Smooth muscle cell (in vitro differentiated cells): ENCODE measurements around the gene CYFIP2. TPM values are rescaled to one million over a fixed set of nuclear protein-coding genes. Genes with fewer than 3 reads are reported as not detected.

Experiments used
- DNase-seq: peaks from one replicate; lab custom pipeline; 2025; ENCODE audit not compliant: unreplicated experiment; lab: John Stamatoyannopoulos, UW
- H2AFZ ChIP-seq: fragments of 200-600 bp; sonication (generic); 2 replicates; pipeline ENCODE4 v1.6.0; 2016; ENCODE audit warnings: antibody characterized with exemption, low read depth, mild to moderate bottlenecking
- H3F3A ChIP-seq: fragments of 200-600 bp; sonication (generic); 2 replicates; pipeline ENCODE4 v1.6.0; 2017; ENCODE audit warnings: antibody characterized with exemption, low read depth
- H3K27ac ChIP-seq: fragments of 200-600 bp; sonication (generic); 2 replicates; pipeline ENCODE4 v1.5.1; 2016; ENCODE audit warnings: low read depth, mild to moderate bottlenecking
- H3K27me3 ChIP-seq: fragments of 200-600 bp; sonication (generic); 2 replicates; pipeline ENCODE4 v1.6.1; 2016; ENCODE audit warnings: low read depth, mild to moderate bottlenecking
- H3K36me3 ChIP-seq: fragments of 200-600 bp; sonication (generic); 2 replicates; pipeline ENCODE4 v1.5.1; 2016; ENCODE audit warnings: low read depth
- H3K4me1 ChIP-seq: fragments of 200-600 bp; sonication (generic); 2 replicates; pipeline ENCODE4 v1.5.1; 2016; ENCODE audit warnings: low read depth
- H3K4me2 ChIP-seq: fragments of 200-600 bp; sonication (generic); 2 replicates; pipeline ENCODE4 v1.6.0; 2016; ENCODE audit warnings: mild to moderate bottlenecking
- H3K4me3 ChIP-seq: fragments of 200-600 bp; sonication (generic); 2 replicates; pipeline ENCODE4 v1.5.1; 2016; ENCODE audit warnings: mild to moderate bottlenecking
- H3K79me2 ChIP-seq: fragments of 200-600 bp; sonication (generic); 2 replicates; pipeline ENCODE4 v1.6.0; 2016; ENCODE audit warnings: low read depth, mild to moderate bottlenecking
- H3K9ac ChIP-seq: fragments of 200-600 bp; sonication (generic); 2 replicates; pipeline ENCODE4 v1.6.0; 2016; ENCODE audit warnings: low read depth
- H3K9me3 ChIP-seq: fragments of 200-600 bp; sonication (generic); replicated peaks from 2 replicates; pipeline ENCODE4 v1.5.1; 2016; ENCODE audit warnings: low read depth
- H4K20me1 ChIP-seq: fragments of 200-600 bp; sonication (generic); 2 replicates; pipeline ENCODE4 v1.6.0; 2016; ENCODE audit warnings: low read depth
- WGBS: methylation state at CpG from one replicate; pipeline ENCODE4 v1.1.7; 2016; ENCODE audit warnings: low lambda C conversion rate; 5-methylcytosine and 5-hydroxymethylcytosine counted together
- polyA plus RNA-seq: library from polyadenylated mRNA; unstranded; fragments of >200 nt; fragmentation: Nextera tagmentation; extraction: Ambion mirVana; gene quantifications from 2 replicates; pipeline ENCODE4 v1.2.1, GENCODE V29; 2016
- total RNA-seq: library from RNA; depleted of rRNA; stranded (reverse); fragments of >200 nt; gene quantifications from 2 replicates; pipeline ENCODE4 v1.2.3, GENCODE V29; 2014
- TF ChIP-seq, protein P1 (sequence below): fragments of 200-600 bp; sonication (generic); IDR thresholded peaks from 2 replicates; pipeline ENCODE4 v1.5.1; 2017; ENCODE audit warnings: borderline replicate concordance, mild to moderate bottlenecking, antibody characterized with exemption; ENCODE audit not compliant: insufficient read depth, poor library complexity, severe bottlenecking

The CYFIP2 gene
- total and polyA plus RNA-seq, 2 experiments from 2014 or later = 11.4 to 17.8 TPM

DNA sequence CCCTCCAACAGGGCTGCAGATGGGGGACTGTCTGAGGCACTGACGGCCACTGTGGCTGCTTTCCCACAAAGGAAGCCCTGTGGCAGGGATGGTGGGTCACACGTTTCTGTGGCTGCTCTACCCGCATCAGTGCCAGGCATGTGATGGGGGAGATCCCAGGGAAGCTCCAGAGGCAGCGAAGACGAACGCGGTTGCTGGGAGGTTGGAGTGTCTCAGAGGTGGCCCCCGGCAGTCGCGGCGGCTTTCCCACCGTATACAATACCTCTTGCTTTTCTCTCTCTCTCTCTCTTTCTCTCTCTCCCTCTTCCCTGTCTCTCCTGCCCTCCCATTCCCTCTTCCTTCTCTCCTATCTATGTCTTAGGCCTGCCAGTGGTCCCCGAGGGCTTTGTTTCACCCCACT, 56.7 kb downstream of the CYFIP2 start:
- DNase-seq = no peak
- Histone ChIP-seq H3K4me2 (no peak overlapping the region), H3F3A (no peaks in the 10 kb centered on the region), H3K4me3 (no peak overlapping the region), H3K27me3 (no peaks in the 10 kb centered on the region), H3K27ac (no peak overlapping the region), H3K36me3 (no peaks in the 10 kb centered on the region), H3K9ac (no peak overlapping the region), H3K9me3 (no peaks in the 10 kb centered on the region), H4K20me1 (no peaks in the 10 kb centered on the region), H3K79me2 (no peaks in the 10 kb centered on the region), H2AFZ (no peak overlapping the region), H3K4me1 (no peaks in the 10 kb centered on the region)
- TF ChIP-seq, protein P1, sequence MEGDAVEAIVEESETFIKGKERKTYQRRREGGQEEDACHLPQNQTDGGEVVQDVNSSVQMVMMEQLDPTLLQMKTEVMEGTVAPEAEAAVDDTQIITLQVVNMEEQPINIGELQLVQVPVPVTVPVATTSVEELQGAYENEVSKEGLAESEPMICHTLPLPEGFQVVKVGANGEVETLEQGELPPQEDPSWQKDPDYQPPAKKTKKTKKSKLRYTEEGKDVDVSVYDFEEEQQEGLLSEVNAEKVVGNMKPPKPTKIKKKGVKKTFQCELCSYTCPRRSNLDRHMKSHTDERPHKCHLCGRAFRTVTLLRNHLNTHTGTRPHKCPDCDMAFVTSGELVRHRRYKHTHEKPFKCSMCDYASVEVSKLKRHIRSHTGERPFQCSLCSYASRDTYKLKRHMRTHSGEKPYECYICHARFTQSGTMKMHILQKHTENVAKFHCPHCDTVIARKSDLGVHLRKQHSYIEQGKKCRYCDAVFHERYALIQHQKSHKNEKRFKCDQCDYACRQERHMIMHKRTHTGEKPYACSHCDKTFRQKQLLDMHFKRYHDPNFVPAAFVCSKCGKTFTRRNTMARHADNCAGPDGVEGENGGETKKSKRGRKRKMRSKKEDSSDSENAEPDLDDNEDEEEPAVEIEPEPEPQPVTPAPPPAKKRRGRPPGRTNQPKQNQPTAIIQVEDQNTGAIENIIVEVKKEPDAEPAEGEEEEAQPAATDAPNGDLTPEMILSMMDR = no peak
- 94% methylated on average over 13 of the region's 13 CpGs for WGBS

DNA sequence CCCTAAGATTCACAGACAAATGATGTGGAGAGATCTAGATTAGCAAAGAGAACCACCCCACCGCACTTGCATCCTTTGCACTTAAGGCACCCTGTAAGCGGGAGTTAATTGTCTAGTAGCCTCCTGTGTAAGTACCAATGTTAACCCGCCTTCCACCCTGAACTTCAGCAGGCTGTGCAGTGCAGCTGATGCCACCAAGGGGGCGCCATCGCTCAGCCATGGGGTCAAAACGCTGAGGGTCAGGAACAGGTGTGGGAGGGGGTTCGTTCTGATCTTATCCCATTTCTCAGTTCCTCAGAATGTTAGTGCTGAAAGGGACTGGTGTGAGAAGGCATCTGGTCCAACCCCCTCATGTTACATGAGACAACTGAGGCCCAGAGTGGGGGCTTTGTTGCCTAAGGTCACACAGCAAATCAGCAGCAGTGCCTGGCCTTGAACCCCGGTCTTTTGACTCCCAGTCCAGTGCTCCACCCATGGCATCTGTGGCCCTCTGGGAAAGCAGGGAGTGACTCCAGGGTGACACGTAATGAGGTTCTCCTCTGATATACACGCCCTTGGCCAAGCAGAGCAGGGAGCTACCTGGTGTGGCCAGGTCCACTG, 57.3 kb downstream of the CYFIP2 start:
- Histone ChIP-seq H3K4me1 (no peaks in the 10 kb centered on the region), H3F3A (no peaks in the 10 kb centered on the region), H3K27ac (no peak overlapping the region), H3K79me2 (no peaks in the 10 kb centered on the region), H3K4me2 (no peak overlapping the region), H3K9ac (no peak overlapping the region), H3K9me3 (no peaks in the 10 kb centered on the region), H2AFZ (no peak overlapping the region), H3K4me3 (no peak overlapping the region), H3K36me3 (no peaks in the 10 kb centered on the region), H4K20me1 (no peaks in the 10 kb centered on the region), H3K27me3 (no peaks in the 10 kb centered on the region)
- WGBS = 89% methylated on average over 10 of the region's 10 CpGs
- DNase-seq = no peak
- TF ChIP-seq, protein P1 = no peak

DNA sequence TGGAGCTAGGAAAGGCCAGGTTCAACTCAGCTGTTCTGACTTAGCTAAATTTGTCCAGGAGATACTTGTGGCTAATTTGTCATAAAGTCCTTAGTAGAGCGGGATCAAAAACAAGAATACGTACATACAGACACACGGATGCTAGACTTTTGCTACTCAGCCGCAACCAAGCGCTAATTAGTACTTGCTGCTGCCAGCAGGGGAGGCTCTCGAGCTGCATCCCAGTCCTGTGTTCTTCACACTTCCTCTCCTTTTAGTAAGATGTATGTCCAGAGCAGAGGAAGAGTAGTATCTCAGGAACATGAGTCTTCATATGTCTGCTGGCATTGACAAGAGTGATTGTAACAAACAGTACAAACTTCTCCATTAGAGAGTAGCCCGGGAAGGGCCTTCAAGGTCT, 58.3 kb downstream of the CYFIP2 start:
- TF ChIP-seq, protein P1 = peak; percentile 39
- H3K4me2 ChIP-seq = no peak overlapping the region
- WGBS = 91% methylated on average over 7 of the region's 7 CpGs
- H3F3A ChIP-seq = no peaks in the 10 kb centered on the region
- H3K4me3 ChIP-seq = no peak overlapping the region
- H3K79me2 ChIP-seq = no peaks in the 10 kb centered on the region
- no peak overlapping the region for H2AFZ ChIP-seq
- DNase-seq = no peak
- H3K9ac ChIP-seq = no peak overlapping the region
- peaks cover 4% of the 10 kb centered on the region for H3K4me1 ChIP-seq
- no peaks in the 10 kb centered on the region for H4K20me1 ChIP-seq
- no peak overlapping the region for H3K27ac ChIP-seq
- no peaks in the 10 kb centered on the region for H3K36me3 ChIP-seq
- H3K9me3 ChIP-seq = no peaks in the 10 kb centered on the region
- no peaks in the 10 kb centered on the region for H3K27me3 ChIP-seq

DNA sequence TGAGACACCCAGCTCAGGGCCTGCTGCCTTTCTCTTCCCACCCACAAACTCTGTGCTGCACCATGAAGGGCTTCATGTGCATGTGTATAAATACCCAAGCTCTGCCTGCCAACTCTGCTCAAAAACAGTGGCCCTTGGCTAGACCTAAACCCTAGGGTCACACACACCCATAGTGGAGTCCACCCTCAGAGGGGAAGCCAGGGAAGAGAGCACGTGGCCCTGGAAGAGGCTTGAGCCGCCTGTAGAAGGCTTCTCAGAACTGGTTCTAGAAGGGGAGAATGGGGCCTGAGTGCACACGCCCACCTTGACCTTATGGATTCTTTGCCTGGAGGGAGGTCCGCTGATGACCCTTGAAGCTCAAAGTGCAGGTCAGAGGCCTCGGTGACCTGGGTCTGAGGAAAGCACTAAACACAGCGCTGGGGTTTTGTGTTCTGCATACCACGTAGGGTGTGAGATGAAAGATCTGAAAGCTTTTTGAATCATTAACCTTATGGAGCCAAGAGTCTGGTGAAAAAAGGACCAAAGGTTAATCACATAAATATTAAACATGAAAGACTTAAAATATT, 60.6 kb downstream of the CYFIP2 start:
- H2AFZ ChIP-seq = no peak overlapping the region
- TF ChIP-seq, protein P1 = no peak
- WGBS = 98% methylated on average over 7 of the region's 7 CpGs
- no peaks in the 10 kb centered on the region for H4K20me1 ChIP-seq
- H3K4me1 ChIP-seq = peaks cover 4% of the 10 kb centered on the region
- no peaks in the 10 kb centered on the region for H3F3A ChIP-seq
- no peaks in the 10 kb centered on the region for H3K36me3 ChIP-seq
- H3K4me2 ChIP-seq = no peak overlapping the region
- no peak for DNase-seq
- no peaks in the 10 kb centered on the region for H3K27me3 ChIP-seq
- H3K79me2 ChIP-seq = no peaks in the 10 kb centered on the region
- H3K4me3 ChIP-seq = no peak overlapping the region
- H3K9ac ChIP-seq = no peak overlapping the region
- no peak overlapping the region for H3K27ac ChIP-seq
- no peaks in the 10 kb centered on the region for H3K9me3 ChIP-seq
